ENCODE data around the gene ALG14. TPM values are rescaled to one million over a fixed set of nuclear protein-coding genes. Genes with fewer than 3 reads are reported as not detected.

The ALG14 gene
- total and polyA plus RNA-seq, 2 donors from 2014 or later: 8.6 to 11.3 TPM

GRCh38 chr1:95116580-95117206, 43.9 kb upstream of the ALG14 start:
- peak; percentile 48 for TF ChIP-seq CTCF (IDR thresholded peaks at IDR 0.05; ENCODE audit: borderline replicate concordance, extremely low read depth, insufficient read depth)
- H3K27ac ChIP-seq (ENCODE audit: low read depth in 2 of 2, low read length in 2 of 2): peak overlapping the region; percentile 79 to 80
- peak overlapping the region; percentile 73 to 81 (median 74) for H3K4me3 ChIP-seq (ENCODE audit: low read length in 3 of 3)
- FAIRE-seq (no peak), DNase-seq (peak; percentile 70 to 91 (median 79))
- H3K36me3 ChIP-seq (ENCODE audit: control insufficient read depth in 2 of 3, insufficient read depth in 3 of 3, low read length in 3 of 3): no peaks in the 10 kb centered on the region
- peak overlapping the region; percentile 40 to 55 (median 51) for H3K9ac ChIP-seq (ENCODE audit: low read length in 3 of 3)
- intact Hi-C loops (cut with DNase I): no loop called here
- peaks cover 2% of the 10 kb centered on the region for H3K27me3 ChIP-seq (ENCODE audit: control insufficient read depth, insufficient read depth, low read length)
- H3K4me1 ChIP-seq (ENCODE audit: control insufficient read depth in 2 of 3, insufficient read depth in 2 of 3, low read depth in 1 of 3, low read length in 3 of 3): peaks cover 0 to 4% (median 2%) of the 10 kb centered on the region in 3 donors
- no peaks in the 10 kb centered on the region for H3K9me3 ChIP-seq (ENCODE audit: control insufficient read depth in 2 of 3, insufficient read depth in 1 of 3, low read length in 3 of 3)

GRCh38 chr1:95115708-95116137, 43.0 kb upstream of the ALG14 start:
- H3K9me3 ChIP-seq (ENCODE audit: control insufficient read depth in 2 of 3, insufficient read depth in 1 of 3, low read length in 3 of 3): no peaks in the 10 kb centered on the region
- no peaks in the 10 kb centered on the region for H3K36me3 ChIP-seq (ENCODE audit: control insufficient read depth in 2 of 3, insufficient read depth in 3 of 3, low read length in 3 of 3)
- H3K4me3 ChIP-seq (ENCODE audit: low read length in 3 of 3): no peak overlapping the region
- intact Hi-C loops (cut with DNase I): no loop called here
- TF ChIP-seq CTCF (IDR thresholded peaks at IDR 0.05; ENCODE audit: borderline replicate concordance, extremely low read depth, insufficient read depth): no peak
- H3K27ac ChIP-seq (ENCODE audit: low read depth in 2 of 2, low read length in 2 of 2): no peak overlapping the region
- no peak overlapping the region for H3K9ac ChIP-seq (ENCODE audit: low read length in 3 of 3)
- DNase-seq (no peak), FAIRE-seq (no peak)
- H3K27me3 ChIP-seq (ENCODE audit: control insufficient read depth, insufficient read depth, low read length): peaks cover 2% of the 10 kb centered on the region
- H3K4me1 ChIP-seq (ENCODE audit: control insufficient read depth in 2 of 3, insufficient read depth in 2 of 3, low read depth in 1 of 3, low read length in 3 of 3): peaks cover 0 to 4% (median 2%) of the 10 kb centered on the region in 3 donors

- H3K9ac ChIP-seq (ENCODE audit: low read length in 3 of 3): no peak overlapping the region
- H3K4me1 ChIP-seq (ENCODE audit: control insufficient read depth in 2 of 3, insufficient read depth in 2 of 3, low read depth in 1 of 3, low read length in 3 of 3): peaks cover 0 to 2% (median 0%) of the 10 kb centered on the region in 3 donors
- no peaks in the 10 kb centered on the region for H3K9me3 ChIP-seq (ENCODE audit: control insufficient read depth in 2 of 3, insufficient read depth in 1 of 3, low read length in 3 of 3)
- no peaks in the 10 kb centered on the region for H3K36me3 ChIP-seq (ENCODE audit: control insufficient read depth in 2 of 3, insufficient read depth in 3 of 3, low read length in 3 of 3)
- H3K27ac ChIP-seq (ENCODE audit: low read depth in 2 of 2, low read length in 2 of 2): no peak overlapping the region
- no peak overlapping the region for H3K4me3 ChIP-seq (ENCODE audit: low read length in 3 of 3)
- TF ChIP-seq CTCF (IDR thresholded peaks at IDR 0.05; ENCODE audit: borderline replicate concordance, extremely low read depth, insufficient read depth): no peak
- no peak for DNase-seq
- intact Hi-C loops (cut with DNase I): no loop called here
- no peak for FAIRE-seq
- H3K27me3 ChIP-seq (ENCODE audit: control insufficient read depth, insufficient read depth, low read length): peaks cover 2% of the 10 kb centered on the region
These were observed 40.9 kb upstream of the ALG14 start for GRCh38 chr1:95113684-95114083.

Data from kidney (tissue), 14 donors.